Measurements from ENCODE around the gene ARL8A.

DNA sequence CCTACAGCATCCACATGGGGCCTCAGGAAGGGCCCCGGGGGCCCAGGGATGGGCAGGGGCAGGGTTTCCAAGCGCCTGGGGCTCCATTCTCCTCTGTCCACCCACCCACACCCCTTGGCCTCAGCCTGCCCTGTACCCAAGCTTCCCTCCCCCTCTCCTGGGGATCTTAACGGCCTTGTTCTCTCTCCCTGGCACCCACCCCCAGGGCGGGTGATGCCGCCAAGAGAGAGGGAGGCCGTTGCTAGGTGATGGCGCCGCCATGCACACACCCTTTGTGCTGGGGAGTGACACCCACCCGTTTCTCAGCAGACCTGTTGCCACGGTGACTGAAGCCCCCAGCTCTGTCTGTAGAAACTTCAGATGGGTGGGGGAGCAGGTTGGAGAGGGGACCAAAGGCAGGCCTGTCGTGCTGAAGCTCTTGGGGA is 14.2 kb downstream of the ARL8A start:
- TF ChIP-seq, protein P1, sequence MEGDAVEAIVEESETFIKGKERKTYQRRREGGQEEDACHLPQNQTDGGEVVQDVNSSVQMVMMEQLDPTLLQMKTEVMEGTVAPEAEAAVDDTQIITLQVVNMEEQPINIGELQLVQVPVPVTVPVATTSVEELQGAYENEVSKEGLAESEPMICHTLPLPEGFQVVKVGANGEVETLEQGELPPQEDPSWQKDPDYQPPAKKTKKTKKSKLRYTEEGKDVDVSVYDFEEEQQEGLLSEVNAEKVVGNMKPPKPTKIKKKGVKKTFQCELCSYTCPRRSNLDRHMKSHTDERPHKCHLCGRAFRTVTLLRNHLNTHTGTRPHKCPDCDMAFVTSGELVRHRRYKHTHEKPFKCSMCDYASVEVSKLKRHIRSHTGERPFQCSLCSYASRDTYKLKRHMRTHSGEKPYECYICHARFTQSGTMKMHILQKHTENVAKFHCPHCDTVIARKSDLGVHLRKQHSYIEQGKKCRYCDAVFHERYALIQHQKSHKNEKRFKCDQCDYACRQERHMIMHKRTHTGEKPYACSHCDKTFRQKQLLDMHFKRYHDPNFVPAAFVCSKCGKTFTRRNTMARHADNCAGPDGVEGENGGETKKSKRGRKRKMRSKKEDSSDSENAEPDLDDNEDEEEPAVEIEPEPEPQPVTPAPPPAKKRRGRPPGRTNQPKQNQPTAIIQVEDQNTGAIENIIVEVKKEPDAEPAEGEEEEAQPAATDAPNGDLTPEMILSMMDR (conservative IDR thresholded peaks at IDR 0.05 in 1 of 2, IDR thresholded peaks at IDR 0.05 in 1 of 2; ENCODE audit: low read depth in 1 of 2, low read length in 2 of 2), result no peak
- no peak for TF ChIP-seq EZH2 (IDR thresholded peaks at IDR 0.05; ENCODE audit: low read length, missing control alignments)

All from fibroblast of lung (primary cell).